Cerebellar cortex (tissue), 1 donor: ENCODE results near the gene TMEM94.
"Not testable (repeated sequence)": the region's sequence is repeated elsewhere in the genome, so short reads cannot be mapped to it uniquely, and the experiment has no call there.

ENCODE experiments used
- DNase-seq: peaks from one replicate; pipeline ENCODE4 v3.0.0-alpha.2; 2015; ENCODE audit warnings: low spot score

The TMEM94 gene

GRCh38 chr17:75456417-75457046, at the start of gene TMEM94:
TMEM94 (plus strand) TSS chr17:75456635; CDS start chr17:75471906, 15,271 bp downstream.
- peak; percentile 100 for DNase-seq

- DNase-seq = no peak
Observed at GRCh38 chr17:75407655-75408352, 48.6 kb upstream of the TMEM94 start.

GRCh38 chr17:75410141-75410540, 46.3 kb upstream of the TMEM94 start:
- no peak for DNase-seq

- DNase-seq = no peak
Observed at GRCh38 chr17:75411328-75412067, 44.9 kb upstream of the TMEM94 start.

GRCh38 chr17:75412455-75413317, 43.7 kb upstream of the TMEM94 start:
- peak; percentile 77 for DNase-seq

GRCh38 chr17:75414488-75414887, 41.9 kb upstream of the TMEM94 start:
- DNase-seq = no peak

GRCh38 chr17:75416006-75416405, 40.4 kb upstream of the TMEM94 start:
- DNase-seq = no peak

GRCh38 chr17:75417054-75417580, 39.3 kb upstream of the TMEM94 start:
- no peak for DNase-seq

- DNase-seq = no peak
Observed at GRCh38 chr17:75418531-75418930, 37.9 kb upstream of the TMEM94 start.

GRCh38 chr17:75428543-75429469, 27.6 kb upstream of the TMEM94 start:
- peak; percentile 19 for DNase-seq

GRCh38 chr17:75430159-75430974, 26.1 kb upstream of the TMEM94 start:
- DNase-seq = peak; percentile 75

- DNase-seq = no peak
Observed at GRCh38 chr17:75433218-75433783, 23.1 kb upstream of the TMEM94 start.

GRCh38 chr17:75434433-75434832, 22.0 kb upstream of the TMEM94 start:
- DNase-seq = not testable (repeated sequence)

- DNase-seq = not testable (repeated sequence)
Observed at GRCh38 chr17:75437404-75437803, 19.0 kb upstream of the TMEM94 start.

- DNase-seq = no peak
Observed at GRCh38 chr17:75439287-75439686, 17.1 kb upstream of the TMEM94 start.

GRCh38 chr17:75440738-75441448, 15.5 kb upstream of the TMEM94 start:
- DNase-seq = no peak

- DNase-seq = peak; percentile 42
Observed at GRCh38 chr17:75442168-75443103, 14.0 kb upstream of the TMEM94 start.

GRCh38 chr17:75445296-75445695, 11.1 kb upstream of the TMEM94 start:
- DNase-seq = no peak
